GM18907 (cell line): ENCODE results near the gene SLC15A4.
A peak's percentile ranks its signal among the peaks of the same experiment; 100 is the strongest.
"Not testable (repeated sequence)": the region's sequence is repeated elsewhere in the genome, so short reads cannot be mapped to it uniquely, and the experiment has no call there.

Experiments
- ATAC-seq: cut with Tn5 transposase; IDR thresholded peaks from one replicate; pipeline ENCODE4 v1.9.1; 2021; ENCODE audit warnings: mild to moderate bottlenecking, moderate library complexity; ENCODE audit not compliant: unreplicated experiment

SLC15A4 gene

DNA sequence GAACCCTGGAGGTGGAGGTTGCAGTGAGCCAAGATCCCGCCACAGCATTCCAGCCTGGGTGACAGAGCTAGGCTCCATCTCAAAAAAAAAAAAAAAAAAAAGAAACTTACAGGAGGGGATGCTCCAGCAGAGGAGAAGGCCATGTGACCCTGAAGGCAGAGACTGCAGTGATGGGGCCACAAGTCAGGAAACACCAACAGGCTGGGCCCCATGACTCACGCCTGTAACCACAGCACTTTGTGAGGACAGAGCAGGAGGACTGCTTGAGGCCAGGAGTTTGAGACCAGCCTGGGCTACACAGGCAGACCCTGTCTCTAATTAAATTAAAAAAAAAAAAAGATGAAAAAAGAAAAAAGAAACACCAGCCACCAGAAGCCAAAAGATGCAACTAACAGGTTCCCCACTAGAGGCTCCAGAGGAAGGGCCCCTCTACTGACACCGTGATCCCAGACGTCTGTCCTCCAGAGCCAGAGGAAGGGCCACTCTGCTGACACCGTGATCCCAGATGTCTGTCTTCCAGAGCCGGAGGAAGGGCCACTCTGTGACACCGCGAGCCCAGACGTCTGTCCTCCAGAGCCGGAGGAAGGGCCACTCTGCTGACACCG, 20.4 kb upstream of the SLC15A4 start:
- peak; percentile 40 for ATAC-seq

DNA sequence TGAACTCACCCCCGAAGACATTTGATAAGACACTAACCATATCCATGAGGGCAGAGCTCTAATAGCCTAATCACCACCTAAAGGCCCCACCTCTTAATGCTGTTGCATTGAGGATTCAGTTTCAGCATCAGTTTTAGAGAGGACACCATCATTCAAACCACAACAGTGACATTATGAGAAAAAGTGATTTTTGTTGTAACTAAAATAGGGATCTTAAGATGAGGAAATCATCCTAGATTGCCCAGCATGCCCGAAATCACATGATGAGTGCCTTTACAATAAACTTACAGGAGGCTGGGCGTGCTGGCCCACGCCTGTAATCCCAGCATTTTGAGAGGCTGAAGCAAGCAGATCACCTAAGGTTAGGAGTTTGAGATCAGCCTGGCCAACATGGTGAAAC, 19.8 kb upstream of the SLC15A4 start:
- ATAC-seq, result no peak

DNA sequence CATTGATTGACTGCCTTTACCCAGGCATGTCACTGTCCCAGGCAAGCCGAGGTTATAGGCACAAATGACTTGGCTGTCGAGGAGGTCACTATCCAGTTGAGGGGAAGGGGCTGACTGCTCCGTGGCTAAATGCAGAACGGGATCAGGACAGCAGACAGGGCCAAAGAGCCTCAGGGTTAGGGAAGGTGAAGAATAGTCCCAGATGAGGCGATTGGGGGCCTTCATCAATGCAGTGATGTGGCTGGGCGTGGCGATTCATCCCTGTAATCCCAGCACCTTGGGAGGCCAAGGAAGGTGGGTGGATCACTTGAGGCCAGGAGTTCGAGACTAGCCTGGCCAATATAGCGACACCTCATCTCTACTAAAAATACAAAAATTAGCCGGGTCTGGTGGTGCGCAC, 18.8 kb upstream of the SLC15A4 start:
- no peak for ATAC-seq

DNA sequence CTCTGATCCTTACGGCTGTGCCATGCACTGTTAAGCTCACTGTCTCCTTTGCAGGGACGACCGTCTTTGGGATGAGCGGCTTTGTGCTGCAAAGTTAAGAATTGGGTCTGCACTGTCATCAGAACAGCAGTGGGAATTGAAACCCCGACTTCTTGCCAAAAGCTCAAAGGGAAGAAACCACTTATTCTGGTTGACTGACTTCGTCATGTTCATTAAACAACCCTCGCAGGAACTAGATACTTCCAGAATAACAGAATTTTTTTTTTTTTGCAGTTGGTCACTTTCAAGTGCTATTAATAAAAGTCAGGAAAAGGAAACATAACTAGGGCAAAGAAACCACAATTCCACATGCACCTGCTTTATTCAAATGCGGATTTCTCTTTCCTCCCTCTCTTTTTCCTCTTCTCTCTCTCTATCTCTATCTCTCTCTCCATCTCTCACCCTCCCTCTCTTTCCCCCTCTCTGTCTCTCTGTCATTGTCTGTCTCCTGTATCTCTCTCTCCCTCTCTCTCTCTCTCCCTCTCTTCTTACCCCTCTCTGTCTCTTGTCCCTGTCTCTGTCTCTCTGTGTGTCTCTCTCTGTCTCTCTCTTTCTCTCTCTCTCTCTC, 17.2 kb upstream of the SLC15A4 start:
- peak; percentile 84 for ATAC-seq

DNA sequence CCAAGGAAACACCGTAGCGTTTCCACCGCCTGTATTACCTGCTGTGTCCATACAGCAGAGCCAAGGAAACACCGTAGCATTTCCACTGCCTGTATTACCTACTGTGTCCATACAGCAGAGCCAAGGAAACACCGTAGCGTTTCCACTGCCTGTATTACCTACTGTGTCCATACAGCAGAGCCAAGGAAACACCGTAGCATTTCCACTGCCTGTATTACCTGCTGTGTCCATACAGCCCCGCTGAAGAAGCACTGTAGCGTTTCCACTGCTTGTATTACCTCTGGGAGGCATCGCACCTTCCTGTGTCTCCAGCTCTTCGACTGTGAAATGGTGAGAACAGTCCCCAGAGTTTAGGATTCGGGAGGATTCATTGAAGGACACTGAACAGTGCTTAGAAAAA, 16.1 kb upstream of the SLC15A4 start:
- ATAC-seq, result not testable (repeated sequence)

DNA sequence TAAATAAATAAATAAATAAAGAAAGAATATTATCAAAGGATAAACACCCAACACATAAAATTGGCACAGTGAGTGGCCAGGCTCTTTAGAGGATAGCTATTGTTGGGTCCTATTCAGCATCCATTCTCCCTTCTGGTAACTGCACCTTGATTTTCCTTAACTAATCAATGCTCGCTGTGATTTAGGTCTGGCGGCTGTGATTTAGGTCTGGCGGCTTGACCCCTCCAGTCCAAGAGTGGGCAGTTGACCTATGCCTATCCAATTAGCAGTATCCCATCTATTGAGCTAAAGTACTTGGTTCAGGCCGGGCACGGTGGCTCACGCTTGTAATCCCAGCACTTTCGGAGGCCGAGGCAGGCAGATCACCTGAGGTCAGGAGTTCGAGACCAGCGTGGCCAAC, 9.7 kb upstream of the SLC15A4 start:
- ATAC-seq, result no peak

DNA sequence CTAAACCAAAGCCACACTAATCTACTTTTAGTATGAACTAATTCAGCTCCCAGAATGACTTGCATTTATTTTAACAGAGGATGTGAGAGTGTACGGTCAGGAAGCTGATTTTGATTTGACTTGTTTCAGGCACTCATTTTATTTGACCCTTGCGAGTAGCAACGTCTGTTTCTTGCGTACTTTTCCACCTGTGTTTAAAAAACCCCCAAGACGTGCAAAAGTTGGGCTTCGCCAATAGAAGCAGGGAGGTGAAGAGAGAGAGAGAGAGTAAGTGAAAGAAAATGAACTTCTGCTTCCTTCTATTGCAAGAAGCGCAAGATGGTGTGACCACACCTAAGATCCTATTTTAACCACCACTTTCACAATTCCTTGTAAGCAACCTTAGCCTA, 6.7 kb upstream of the SLC15A4 start:
- peak; percentile 61 for ATAC-seq

DNA sequence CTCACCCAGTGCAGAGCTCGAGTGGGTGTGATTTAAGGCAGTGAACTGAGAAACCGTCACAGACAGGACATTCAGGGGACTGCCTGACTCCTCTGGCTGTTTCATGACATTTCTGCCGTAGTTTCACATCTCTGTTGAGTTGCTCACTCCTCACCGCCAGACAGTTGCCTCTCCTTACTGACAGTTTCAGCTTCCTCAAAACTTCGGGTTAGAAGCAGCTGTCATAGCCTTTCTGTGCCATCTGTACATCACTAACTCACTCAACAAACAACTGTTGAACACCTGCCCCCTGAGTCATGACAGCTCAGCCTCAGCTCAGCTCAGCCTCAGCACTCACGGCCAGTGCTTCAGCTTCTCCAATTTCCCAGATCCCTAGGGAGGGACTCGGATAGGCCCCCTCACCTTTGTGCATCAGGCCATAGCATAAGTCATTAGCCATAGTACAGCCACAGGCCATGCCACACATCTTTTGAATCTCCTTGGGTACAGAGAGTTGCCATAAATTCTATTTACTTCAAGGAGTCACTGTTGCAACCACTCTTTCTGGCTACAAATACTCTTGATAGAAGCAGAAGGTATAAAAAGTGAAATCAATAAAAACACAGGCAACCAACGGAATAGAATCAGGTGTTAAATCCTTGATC, 6.2 kb upstream of the SLC15A4 start:
- ATAC-seq, result peak; percentile 94

DNA sequence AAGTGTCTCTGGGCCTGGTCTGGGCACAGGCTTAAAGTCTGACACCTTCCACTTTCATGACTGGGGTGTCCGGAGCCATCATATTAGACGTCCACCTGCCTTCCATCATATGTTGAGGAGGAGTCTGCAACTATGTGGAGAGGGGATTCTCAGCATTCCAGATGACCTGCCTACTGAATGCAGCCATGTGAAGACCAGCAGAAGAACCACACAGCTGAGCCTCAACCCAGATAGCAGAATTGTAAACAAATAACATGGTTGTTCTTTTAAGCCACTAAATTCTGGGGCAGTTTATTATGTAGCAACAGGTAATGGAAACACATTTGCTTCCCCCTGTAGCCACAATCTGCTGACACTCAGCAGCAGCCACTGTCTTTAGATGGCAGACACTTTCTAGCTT, 4.0 kb upstream of the SLC15A4 start:
- ATAC-seq, result no peak

DNA sequence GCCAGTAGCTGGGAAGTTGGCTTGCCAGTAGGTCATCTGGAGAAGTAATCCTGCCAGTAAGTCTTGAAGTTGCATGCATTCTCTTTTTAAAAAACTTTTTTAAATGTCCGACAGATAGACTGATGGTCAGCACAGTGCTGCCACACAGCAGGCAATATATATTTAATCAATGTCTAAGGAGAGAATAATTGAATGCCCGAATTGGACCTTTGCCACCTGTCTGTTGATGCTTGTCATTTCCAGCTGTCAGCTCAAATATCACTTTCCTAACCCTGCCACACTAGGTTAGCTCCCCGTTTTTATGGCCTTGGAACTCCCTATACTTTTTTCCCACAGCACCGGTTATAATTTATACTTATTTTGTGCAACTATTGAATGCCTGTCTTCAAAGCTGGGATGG, 2.1 kb upstream of the SLC15A4 start:
- ATAC-seq, result no peak

DNA sequence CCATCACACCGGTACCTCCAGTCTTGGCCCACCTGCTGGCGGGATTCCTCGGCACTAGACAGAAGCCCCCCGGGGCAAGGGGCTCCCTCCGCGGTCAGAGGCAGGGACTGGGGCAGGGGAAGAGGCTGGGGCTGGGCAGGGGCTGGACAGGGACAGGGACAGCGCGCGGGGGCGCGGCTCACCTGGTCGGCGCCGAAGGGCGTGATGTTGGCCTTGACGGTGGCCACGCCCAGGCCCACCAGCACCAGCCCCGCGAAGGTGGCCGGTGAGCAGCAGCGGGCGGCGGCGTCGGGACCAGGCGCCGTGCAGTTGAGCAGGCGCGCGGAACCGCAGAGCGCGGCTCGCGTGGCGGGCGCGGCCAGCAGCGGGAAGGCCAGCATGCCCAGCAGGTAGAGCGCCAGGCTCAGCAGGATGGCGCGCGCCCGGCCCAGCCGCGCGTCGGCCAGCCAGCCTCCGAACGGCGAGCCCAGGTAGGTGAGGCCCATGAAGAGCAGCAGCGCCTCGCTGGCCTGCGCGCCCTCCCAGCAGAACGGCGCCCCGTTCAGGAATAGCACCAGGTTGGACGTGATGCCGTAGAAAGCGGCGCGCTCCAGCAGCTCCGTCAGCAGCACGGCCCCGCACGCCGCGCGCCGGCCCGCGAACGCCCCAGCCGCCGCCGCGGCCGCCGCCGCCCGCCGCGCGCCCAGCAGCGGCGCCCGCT, 392 bp downstream of the SLC15A4 start:
- peak; percentile 34 for ATAC-seq

DNA sequence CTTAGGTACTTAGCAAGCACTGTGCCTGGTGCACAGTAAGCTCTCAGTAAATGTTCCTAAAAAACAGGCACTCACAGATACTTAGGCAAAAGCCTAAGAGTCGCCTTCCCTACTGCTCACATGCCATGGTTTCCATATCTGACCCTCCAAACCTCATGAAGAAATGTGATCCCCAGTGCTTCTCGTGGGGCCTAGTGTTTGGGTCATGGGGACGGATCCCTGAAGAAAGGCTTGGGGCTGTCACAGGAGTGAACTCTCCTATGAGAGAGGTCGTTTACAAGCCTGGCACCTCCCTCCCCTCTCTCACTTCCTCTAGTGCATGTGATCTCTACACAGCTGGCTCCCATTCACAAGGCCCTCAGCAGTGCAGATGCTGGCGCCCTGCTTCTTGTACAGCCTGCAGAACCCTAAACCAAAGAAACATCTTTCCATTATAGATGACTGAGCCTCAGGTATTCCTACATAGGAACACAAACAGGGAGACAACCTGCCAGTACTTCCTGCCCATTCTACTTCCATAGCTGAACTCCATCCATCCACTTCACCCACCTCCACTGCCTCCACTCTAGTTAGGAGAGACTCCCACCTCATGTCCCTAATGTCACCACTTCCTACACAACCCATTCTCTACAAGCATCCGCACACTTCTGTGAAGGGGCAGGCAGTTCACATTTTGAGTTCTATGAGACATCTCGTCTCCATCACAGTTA, 2.9 kb downstream of the SLC15A4 start:
- peak; percentile 60 for ATAC-seq

DNA sequence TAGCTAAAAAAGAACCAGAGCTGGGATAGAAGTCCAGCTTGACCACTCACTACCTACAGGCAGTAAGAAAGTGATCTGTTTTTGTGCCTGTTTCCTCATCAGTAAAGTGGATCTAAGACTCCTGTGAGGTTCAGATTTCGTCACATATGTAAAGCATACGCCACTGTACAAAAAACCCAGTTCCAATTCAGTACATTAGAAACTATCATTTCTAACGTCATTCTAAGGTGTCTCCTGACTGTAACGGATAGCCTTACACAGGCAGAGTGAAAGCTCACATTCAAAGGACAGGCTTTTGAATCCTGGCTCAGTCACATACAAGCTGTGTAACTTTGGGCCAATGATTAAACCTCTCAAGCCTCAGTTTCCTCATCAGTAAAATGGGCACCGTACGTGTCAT, 3.5 kb downstream of the SLC15A4 start:
- ATAC-seq, result no peak

DNA sequence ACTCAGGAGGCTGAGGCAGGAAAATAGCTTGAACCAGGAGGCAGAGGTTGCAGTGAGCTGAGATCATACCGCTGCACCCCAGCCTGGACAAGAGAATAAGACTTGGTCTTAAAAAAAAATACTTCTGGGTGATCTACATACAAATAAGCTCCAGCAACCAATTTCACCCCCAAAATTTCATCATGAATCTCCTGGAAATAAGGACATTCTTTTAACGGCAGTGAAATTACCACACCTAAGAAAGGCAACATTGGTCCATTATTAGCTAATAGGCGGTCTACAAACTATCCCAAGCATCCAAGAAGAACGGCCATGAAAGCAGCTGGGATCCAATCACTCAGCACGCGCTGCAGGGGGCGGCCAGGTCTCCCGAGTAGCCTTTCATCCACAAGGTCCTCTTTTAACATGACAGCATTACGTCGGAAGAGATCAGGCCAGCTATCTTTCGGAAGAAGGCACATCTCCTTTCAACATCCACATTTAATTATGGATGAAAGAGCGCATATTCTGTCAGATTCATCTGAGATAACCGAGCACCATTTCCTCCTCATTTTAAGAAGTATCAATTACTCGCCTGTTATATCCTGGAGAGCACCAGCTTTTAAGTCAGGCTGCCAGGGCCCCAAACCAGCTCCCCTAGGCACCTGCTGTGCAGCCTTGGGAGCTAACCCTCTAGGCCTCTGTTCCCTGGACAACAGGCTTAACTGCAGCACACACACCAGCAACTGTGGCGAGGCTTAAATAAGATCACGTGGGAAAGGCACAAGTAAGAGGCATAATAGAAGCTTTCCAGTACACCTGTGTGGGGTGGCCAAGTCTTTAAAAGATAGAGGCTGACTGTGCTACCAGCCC, 4.2 kb downstream of the SLC15A4 start:
- ATAC-seq, result no peak

DNA sequence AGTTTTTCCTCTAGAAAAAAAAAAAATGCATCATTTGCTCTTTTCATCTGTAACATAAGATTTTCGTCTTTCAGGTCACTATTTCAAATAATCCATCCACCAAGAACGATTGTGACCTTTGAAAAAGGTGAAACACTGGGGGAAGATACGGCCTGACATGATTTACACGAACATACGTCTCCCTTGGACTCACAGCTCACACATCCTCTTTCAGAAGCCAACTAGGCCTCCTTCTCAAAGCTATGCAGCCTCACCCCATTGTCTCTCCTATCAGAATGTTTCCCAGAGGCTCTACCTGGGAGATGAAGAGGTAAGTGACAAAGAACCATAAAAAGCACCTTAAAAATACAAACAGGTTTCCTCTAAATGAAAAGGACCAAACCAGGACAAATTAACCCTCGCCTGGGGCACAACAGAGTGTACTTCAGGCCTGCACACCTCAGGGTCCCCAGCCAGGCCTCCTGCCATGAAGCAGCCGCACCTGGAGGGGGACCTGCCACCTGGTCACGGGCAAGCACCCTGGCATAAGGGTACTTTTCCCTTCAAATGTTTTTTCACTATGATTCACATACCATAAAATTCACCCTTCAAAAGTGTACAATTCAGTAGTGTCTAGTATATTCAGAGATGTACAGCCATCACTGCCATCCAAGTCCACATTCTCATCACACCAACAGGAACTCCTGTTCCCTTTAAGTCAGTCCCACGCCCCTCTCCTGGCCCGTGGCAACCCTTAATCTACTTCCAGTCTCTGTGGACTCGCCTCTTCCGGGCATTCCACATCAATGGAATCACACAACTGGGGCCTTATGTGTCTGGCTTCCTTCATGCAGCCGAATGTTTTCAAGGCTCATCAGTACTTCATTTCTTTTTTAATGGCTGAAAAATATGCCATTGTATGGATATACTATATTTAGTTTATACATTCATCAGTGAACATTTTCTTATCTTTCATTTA, 5.4 kb downstream of the SLC15A4 start:
- peak; percentile 51 for ATAC-seq

DNA sequence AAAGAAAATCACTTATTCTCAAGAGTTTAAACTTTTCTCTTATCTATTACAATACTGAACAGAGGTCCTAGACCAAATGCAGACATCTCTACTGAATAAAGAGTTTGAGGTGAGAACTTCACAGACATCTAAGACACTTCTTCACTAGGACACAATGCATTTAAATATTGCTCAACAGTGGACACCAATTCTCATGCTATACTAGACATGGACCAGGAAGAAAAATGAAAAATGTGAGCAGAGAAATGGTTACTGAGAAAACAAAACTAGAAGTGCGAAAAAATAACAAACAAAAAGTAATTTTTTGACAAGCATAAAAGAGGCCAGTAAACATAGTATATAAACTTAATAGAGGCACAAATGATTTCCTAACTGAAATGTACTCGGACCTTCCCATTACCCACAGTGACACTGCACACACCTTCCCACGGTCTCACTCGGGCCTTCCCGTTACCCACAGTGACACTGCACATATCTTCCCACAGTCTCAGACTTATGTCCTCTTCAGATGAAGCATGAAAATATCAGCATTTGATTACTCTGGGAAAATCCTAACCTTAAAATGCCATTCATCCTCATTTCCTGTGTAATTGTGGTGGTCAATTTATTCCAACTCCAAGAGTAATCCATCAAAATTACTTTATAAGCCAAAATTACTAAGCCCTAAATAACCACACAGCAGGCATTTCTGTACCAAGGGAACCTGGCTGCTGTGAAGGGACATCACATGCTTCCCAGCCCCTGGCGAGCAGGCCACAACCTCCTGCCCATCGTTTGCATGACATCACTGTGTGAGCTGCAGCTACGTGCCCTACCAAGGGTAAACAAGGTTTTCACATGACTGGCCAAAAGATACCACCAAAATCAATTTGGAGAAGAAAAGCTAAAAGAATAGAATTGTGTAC, 6.4 kb downstream of the SLC15A4 start:
- ATAC-seq, result peak; percentile 67

DNA sequence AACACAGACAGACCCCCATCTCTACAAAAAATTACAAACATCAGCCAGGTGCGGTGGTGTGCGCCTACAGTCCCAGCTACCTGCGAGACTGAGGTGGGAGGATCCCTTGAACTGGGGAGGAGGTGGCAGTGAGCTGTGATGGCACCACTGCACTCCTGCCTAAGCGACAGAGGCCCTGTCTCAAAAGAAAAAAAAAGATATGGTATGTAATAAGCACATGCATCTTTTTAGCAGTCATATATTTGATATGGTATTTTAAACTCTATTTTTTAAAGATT, 7.2 kb downstream of the SLC15A4 start:
- ATAC-seq, result no peak

DNA sequence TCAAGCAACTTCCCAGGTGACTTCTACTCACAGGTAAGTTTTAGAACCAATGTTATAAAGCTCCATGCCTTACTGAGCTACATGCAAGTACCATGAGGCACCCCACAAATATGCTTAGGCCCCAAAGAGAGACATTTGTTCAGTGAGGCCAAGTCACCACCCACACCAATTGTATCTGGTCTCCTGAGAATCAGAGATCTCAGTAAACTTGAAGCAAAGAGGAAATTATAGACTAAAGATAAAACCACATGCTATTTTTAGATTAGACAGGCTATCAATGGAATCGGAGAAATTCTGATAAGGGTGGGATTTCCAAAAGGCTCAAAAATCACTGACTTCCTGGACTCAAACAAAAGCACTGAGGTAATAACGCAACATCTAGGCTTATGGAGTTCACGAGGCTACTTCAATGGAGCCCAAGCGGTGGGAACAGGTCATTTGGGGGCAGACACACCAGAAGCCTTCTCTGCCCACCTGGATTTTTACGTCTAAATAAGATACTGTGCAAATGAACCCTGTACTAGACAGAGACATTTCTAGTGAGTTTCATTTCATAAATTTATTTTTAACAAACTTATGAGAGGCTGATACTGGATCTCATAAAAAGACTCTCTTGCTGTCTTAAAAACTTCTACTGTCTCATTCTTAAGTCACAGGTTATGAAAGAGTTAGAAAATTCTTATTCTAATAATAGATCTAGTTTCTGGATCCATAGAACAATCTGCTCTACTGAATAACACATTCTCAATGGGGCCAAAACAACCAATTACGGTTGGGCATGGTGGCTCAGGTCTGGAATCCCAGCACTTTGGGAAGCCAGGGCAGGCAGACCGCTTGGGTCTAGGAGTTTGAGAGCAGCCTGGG, 7.7 kb downstream of the SLC15A4 start:
- no peak for ATAC-seq
